K562 (cell line): ENCODE results near the gene GPRC5A.

Source experiments
- HDAC6 ChIP-seq: IDR thresholded peaks from 2 replicates; pipeline ENCODE4 v1.6.1; 2012; ENCODE audit warnings: low read depth, mild to moderate bottlenecking, control low read depth, inconsistent platforms, low read length, moderate library complexity
- NR2C1 ChIP-seq, 2 experiments: fragments of 450-650 bp; IDR thresholded peaks; 2 replicates each; pipeline ENCODE4 v1.6.1; 2017; ENCODE audit warnings: mild to moderate bottlenecking in 2 of 2, antibody characterized with exemption in 1 of 2, inconsistent platforms in 1 of 2, missing compliant biosample characterization in 1 of 2, missing genetic modification characterization in 1 of 2
- POLR2AphosphoS5 ChIP-seq: IDR thresholded peaks from 2 replicates; pipeline ENCODE4 v1.6.1; 2011; ENCODE audit warnings: mild to moderate bottlenecking, low read depth, low read length, moderate library complexity; ENCODE audit not compliant: control insufficient read depth, insufficient read depth

DNA sequence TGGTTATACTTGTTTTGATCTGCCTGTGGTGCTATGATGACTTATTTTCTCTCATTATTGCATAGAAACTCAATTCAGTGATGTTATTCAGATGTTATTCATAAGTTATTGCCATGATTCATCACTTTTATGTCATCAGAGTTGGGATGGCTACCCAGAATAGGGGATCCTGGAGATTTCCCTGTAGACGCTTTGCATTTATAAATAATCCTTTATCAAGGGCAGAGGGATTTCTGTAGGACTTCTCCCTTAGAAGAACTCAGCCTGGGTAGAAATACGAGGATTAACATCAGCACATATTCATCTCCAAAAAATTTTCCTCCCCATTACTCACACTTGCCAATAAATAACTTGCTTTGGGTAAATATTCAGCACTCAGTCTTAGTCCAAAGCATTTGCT is 4.9 kb downstream of the GPRC5A start:
- TF ChIP-seq NR2C1 (IDR thresholded peaks at IDR 0.05) (no peak), NR2C1 (tag; IDR thresholded peaks at IDR 0.05) (no peak), POLR2AphosphoS5 (no peak), HDAC6 (no peak)
